ENCODE data around the gene ZNF319. TPM values are rescaled to one million over a fixed set of nuclear protein-coding genes. Genes with fewer than 3 reads are reported as not detected.

The ZNF319 gene
- polyA plus RNA-seq, 1 donor (not counting 4 experiments of a cell fraction or from before 2014, with no cell fraction given): 3.3 TPM

GRCh38 chr16:57969451-57970123, 30.9 kb downstream of the ZNF319 start:
- no peak for FAIRE-seq

DNA sequence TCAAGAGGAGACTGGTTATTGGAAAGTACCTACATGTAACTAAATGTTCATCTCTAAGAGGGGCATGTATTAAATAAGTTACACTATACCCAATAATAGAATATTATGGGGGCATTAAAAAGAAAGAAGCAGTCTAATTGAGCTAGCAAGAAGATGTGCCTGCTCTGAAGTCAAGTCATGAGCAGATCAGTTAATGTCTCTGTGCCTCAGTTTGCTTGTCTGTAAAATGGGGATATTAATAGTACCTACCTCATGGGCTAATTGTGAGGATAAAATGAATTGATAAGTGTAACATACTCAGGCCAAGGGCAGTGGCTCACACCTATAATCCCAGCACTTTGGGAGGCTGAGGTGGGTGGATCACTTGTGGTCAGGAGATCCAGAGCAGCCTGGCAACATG, 32.6 kb downstream of the ZNF319 start:
- peaks cover 9% of the 10 kb centered on the region for H3K27me3 ChIP-seq (ENCODE audit: control insufficient read depth, extremely low read depth, insufficient read depth, low read length)
- H3K9me3 ChIP-seq (ENCODE audit: control insufficient read depth, low read depth, low read length): no peaks in the 10 kb centered on the region
- H3K9ac ChIP-seq (ENCODE audit: control insufficient read depth, extremely low read depth, insufficient read depth, low read length): no peak overlapping the region
- H4K20me1 ChIP-seq (ENCODE audit: control insufficient read depth, extremely low read depth, insufficient read depth, low read length): no peaks in the 10 kb centered on the region
- H3K9me1 ChIP-seq (ENCODE audit: control insufficient read depth, extremely low read depth, insufficient read depth, low read length): no peaks in the 10 kb centered on the region
- FAIRE-seq (no peak), DNase-seq (ENCODE audit: low read depth, low spot score) (no peak)
- no peak overlapping the region for H3K4me3 ChIP-seq (ENCODE audit: control insufficient read depth in 2 of 3, extremely low read depth in 1 of 3, insufficient read depth in 2 of 3, low read depth in 1 of 3, low read length in 3 of 3)
- no peak overlapping the region for H3K4me2 ChIP-seq (ENCODE audit: control insufficient read depth, extremely low read depth, insufficient read depth, low read depth, low read length)
- TF ChIP-seq EZH2 (IDR thresholded peaks at IDR 0.05; ENCODE audit: low read length): no peak
- TF ChIP-seq, protein P1, sequence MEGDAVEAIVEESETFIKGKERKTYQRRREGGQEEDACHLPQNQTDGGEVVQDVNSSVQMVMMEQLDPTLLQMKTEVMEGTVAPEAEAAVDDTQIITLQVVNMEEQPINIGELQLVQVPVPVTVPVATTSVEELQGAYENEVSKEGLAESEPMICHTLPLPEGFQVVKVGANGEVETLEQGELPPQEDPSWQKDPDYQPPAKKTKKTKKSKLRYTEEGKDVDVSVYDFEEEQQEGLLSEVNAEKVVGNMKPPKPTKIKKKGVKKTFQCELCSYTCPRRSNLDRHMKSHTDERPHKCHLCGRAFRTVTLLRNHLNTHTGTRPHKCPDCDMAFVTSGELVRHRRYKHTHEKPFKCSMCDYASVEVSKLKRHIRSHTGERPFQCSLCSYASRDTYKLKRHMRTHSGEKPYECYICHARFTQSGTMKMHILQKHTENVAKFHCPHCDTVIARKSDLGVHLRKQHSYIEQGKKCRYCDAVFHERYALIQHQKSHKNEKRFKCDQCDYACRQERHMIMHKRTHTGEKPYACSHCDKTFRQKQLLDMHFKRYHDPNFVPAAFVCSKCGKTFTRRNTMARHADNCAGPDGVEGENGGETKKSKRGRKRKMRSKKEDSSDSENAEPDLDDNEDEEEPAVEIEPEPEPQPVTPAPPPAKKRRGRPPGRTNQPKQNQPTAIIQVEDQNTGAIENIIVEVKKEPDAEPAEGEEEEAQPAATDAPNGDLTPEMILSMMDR (optimal IDR thresholded peaks at IDR 0.05 in 1 of 3, IDR thresholded peaks at IDR 0.05 in 1 of 3, conservative IDR thresholded peaks at IDR 0.05 in 1 of 3; ENCODE audit: extremely low read depth in 1 of 3, insufficient read depth in 2 of 3, low read length in 3 of 3): no peak
- no peaks in the 10 kb centered on the region for H3K4me1 ChIP-seq (ENCODE audit: control insufficient read depth, extremely low read depth, insufficient read depth, low read length)
- H2AFZ ChIP-seq (ENCODE audit: control insufficient read depth, low read length): no peak overlapping the region
- dilution Hi-C loops (cut with MboI; ENCODE audit: extremely low pct_ligation_motif_present, low sequenced_read_pairs): no loop called here
- no peak overlapping the region for H3K27ac ChIP-seq (ENCODE audit: control insufficient read depth, insufficient read depth, low read length)
- H3K79me2 ChIP-seq (ENCODE audit: control insufficient read depth, insufficient read depth, low read length): no peaks in the 10 kb centered on the region
- no peaks in the 10 kb centered on the region for H3K36me3 ChIP-seq (ENCODE audit: control insufficient read depth in 2 of 2, extremely low read depth in 1 of 2, insufficient read depth in 2 of 2, low read length in 2 of 2)

More at GRCh38 chr16:57969451-57970123, 30.9 kb downstream of the ZNF319 start:
- no peaks in the 10 kb centered on the region for H3K36me3 ChIP-seq (ENCODE audit: control insufficient read depth in 2 of 2, extremely low read depth in 1 of 2, insufficient read depth in 2 of 2, low read length in 2 of 2)
- no peaks in the 10 kb centered on the region for H3K9me1 ChIP-seq (ENCODE audit: control insufficient read depth, extremely low read depth, insufficient read depth, low read length)
- no peaks in the 10 kb centered on the region for H3K79me2 ChIP-seq (ENCODE audit: control insufficient read depth, insufficient read depth, low read length)
- dilution Hi-C loops (cut with MboI; ENCODE audit: extremely low pct_ligation_motif_present, low sequenced_read_pairs): no loop called here
- H3K4me2 ChIP-seq (ENCODE audit: control insufficient read depth, extremely low read depth, insufficient read depth, low read depth, low read length): no peak overlapping the region
- H3K27ac ChIP-seq (ENCODE audit: control insufficient read depth, insufficient read depth, low read length): no peak overlapping the region
- no peak for DNase-seq (ENCODE audit: low read depth, low spot score)
- H3K9ac ChIP-seq (ENCODE audit: control insufficient read depth, extremely low read depth, insufficient read depth, low read length): no peak overlapping the region
- H3K9me3 ChIP-seq (ENCODE audit: control insufficient read depth, low read depth, low read length): no peaks in the 10 kb centered on the region
- peaks cover 5% of the 10 kb centered on the region for H3K27me3 ChIP-seq (ENCODE audit: control insufficient read depth, extremely low read depth, insufficient read depth, low read length)
- H3K4me1 ChIP-seq (ENCODE audit: control insufficient read depth, extremely low read depth, insufficient read depth, low read length): no peaks in the 10 kb centered on the region
- no peaks in the 10 kb centered on the region for H4K20me1 ChIP-seq (ENCODE audit: control insufficient read depth, extremely low read depth, insufficient read depth, low read length)
- no peak overlapping the region for H3K4me3 ChIP-seq (ENCODE audit: control insufficient read depth in 2 of 3, extremely low read depth in 1 of 3, insufficient read depth in 2 of 3, low read depth in 1 of 3, low read length in 3 of 3)
- TF ChIP-seq, protein P1 (optimal IDR thresholded peaks at IDR 0.05 in 1 of 3, IDR thresholded peaks at IDR 0.05 in 1 of 3, conservative IDR thresholded peaks at IDR 0.05 in 1 of 3; ENCODE audit: extremely low read depth in 1 of 3, insufficient read depth in 2 of 3, low read length in 3 of 3): no peak
- TF ChIP-seq EZH2 (IDR thresholded peaks at IDR 0.05; ENCODE audit: low read length): no peak
- no peak overlapping the region for H2AFZ ChIP-seq (ENCODE audit: control insufficient read depth, low read length)

All from keratinocyte (primary cell).